H9 (cell line): ENCODE measurements around the gene UBE4B. TPM values are rescaled to one million over a fixed set of nuclear protein-coding genes. Genes with fewer than 3 reads are reported as not detected.

Experiments used
- DNase-seq: peaks from one replicate; pipeline ENCODE4 v3.0.0-alpha.2; 2017
- H2AFZ ChIP-seq: one replicate; pipeline ENCODE4 v1.6.1; 2013; ENCODE audit warnings: mild to moderate bottlenecking, low read length, control low read depth, moderate library complexity
- H2AK5ac ChIP-seq: 2 replicates; pipeline ENCODE4 v1.6.1; 2013; ENCODE audit warnings: low read length, control low read depth, mixed read lengths; ENCODE audit not compliant: insufficient read length
- H2BK120ac ChIP-seq: one replicate; pipeline ENCODE4 v1.6.1; 2013; ENCODE audit warnings: low read depth, mild to moderate bottlenecking, low read length, control low read depth, inconsistent platforms; ENCODE audit not compliant: poor library complexity, severe bottlenecking
- H2BK12ac ChIP-seq: 2 replicates; pipeline ENCODE4 v1.6.1; 2013; ENCODE audit warnings: low read length, control low read depth, mixed read lengths, low read depth; ENCODE audit not compliant: insufficient read length
- H2BK15ac ChIP-seq: 2 replicates; pipeline ENCODE4 v1.6.1; 2013; ENCODE audit warnings: low read depth, low read length, control low read depth
- H2BK20ac ChIP-seq: one replicate; pipeline ENCODE4 v1.6.1; 2013; ENCODE audit warnings: low read depth, mild to moderate bottlenecking, low read length, control low read depth, inconsistent platforms; ENCODE audit not compliant: poor library complexity, severe bottlenecking
- H2BK5ac ChIP-seq: 2 replicates; pipeline ENCODE4 v1.6.1; 2013; ENCODE audit warnings: low read length, control low read depth, mixed read lengths; ENCODE audit not compliant: insufficient read length
- H3K14ac ChIP-seq: 2 replicates; pipeline ENCODE4 v1.6.1; 2013; ENCODE audit warnings: low read length, control low read depth; ENCODE audit not compliant: insufficient read depth
- H3K18ac ChIP-seq: 2 replicates; pipeline ENCODE4 v1.6.1; 2013; ENCODE audit warnings: low read depth, mild to moderate bottlenecking, mixed read lengths, low read length, control low read depth; ENCODE audit not compliant: insufficient read length
- H3K23ac ChIP-seq: 2 replicates; pipeline ENCODE4 v1.6.1; 2013; ENCODE audit warnings: low read length, control low read depth, mixed read lengths, low read depth; ENCODE audit not compliant: insufficient read length
- H3K23me2 ChIP-seq: 2 replicates; pipeline ENCODE4 v1.6.1; 2013; ENCODE audit warnings: low read depth, mild to moderate bottlenecking, mixed read lengths, low read length, control low read depth; ENCODE audit not compliant: insufficient read length, poor library complexity, severe bottlenecking
- H3K27ac ChIP-seq: 2 replicates; pipeline ENCODE4 v1.5.1; 2013; ENCODE audit warnings: low read length, control low read depth, mixed read lengths, low read depth; ENCODE audit not compliant: insufficient read length
- H3K27me3 ChIP-seq: 2 replicates; pipeline ENCODE4 v1.6.1; 2013; ENCODE audit warnings: low read length, control low read depth, inconsistent platforms; ENCODE audit not compliant: insufficient read depth
- H3K4ac ChIP-seq: 2 replicates; pipeline ENCODE4 v1.6.1; 2013; ENCODE audit warnings: low read depth, mild to moderate bottlenecking, control low read depth, inconsistent platforms, low read length, moderate library complexity
- H3K4me1 ChIP-seq: 2 replicates; pipeline ENCODE4 v1.6.1; 2013; ENCODE audit warnings: low read length, control low read depth, inconsistent platforms; ENCODE audit not compliant: insufficient read depth
- H3K4me2 ChIP-seq: 2 replicates; pipeline ENCODE4 v1.6.1; 2013; ENCODE audit warnings: low read length, control low read depth, mixed read lengths; ENCODE audit not compliant: insufficient read length, insufficient read depth
- H3K56ac ChIP-seq: 2 replicates; pipeline ENCODE4 v1.6.1; 2013; ENCODE audit warnings: low read depth, mild to moderate bottlenecking, mixed read lengths, low read length, control low read depth; ENCODE audit not compliant: insufficient read length
- H3K79me1 ChIP-seq: 2 replicates; pipeline ENCODE4 v1.6.1; 2013; ENCODE audit warnings: low read depth, mild to moderate bottlenecking, moderate library complexity, low read length, control low read depth, inconsistent platforms; ENCODE audit not compliant: insufficient read depth, poor library complexity, severe bottlenecking
- H3K79me2 ChIP-seq: 2 replicates; pipeline ENCODE4 v1.6.1; 2013; ENCODE audit warnings: low read length, control low read depth, inconsistent platforms; ENCODE audit not compliant: insufficient read depth
- H3K9ac ChIP-seq: 2 replicates; pipeline ENCODE4 v1.6.1; 2013; ENCODE audit warnings: low read length, control low read depth, mixed read lengths; ENCODE audit not compliant: insufficient read length; ENCODE audit errors: extremely low read depth
- H3K9me3 ChIP-seq: one replicate; pipeline ENCODE4 v1.6.1; 2013; ENCODE audit warnings: low read depth, low read length, inconsistent platforms; ENCODE audit not compliant: control insufficient read depth
- H3T11ph ChIP-seq: one replicate; pipeline ENCODE4 v1.6.1; 2013; ENCODE audit warnings: mild to moderate bottlenecking, low read length, control low read depth, inconsistent platforms
- H4K20me1 ChIP-seq: one replicate; pipeline ENCODE4 v1.6.1; 2013; ENCODE audit not compliant: control insufficient read depth, insufficient read length, insufficient read depth
- H4K5ac ChIP-seq: 2 replicates; pipeline ENCODE4 v1.6.1; 2013; ENCODE audit warnings: low read depth, mild to moderate bottlenecking, mixed read lengths, low read length, control low read depth; ENCODE audit not compliant: insufficient read length
- H4K8ac ChIP-seq: replicated peaks from 2 replicates; pipeline ENCODE4 v1.6.1; 2013; ENCODE audit warnings: low read length, control low read depth, mixed read lengths, low read depth; ENCODE audit not compliant: insufficient read length
- H4K91ac ChIP-seq: 2 replicates; pipeline ENCODE4 v1.6.1; 2013; ENCODE audit warnings: low read depth, mild to moderate bottlenecking, moderate library complexity, mixed read lengths, low read length, control low read depth; ENCODE audit not compliant: insufficient read length
- H3K27ac Mint-ChIP-seq, 3 experiments: 2 replicates in 2 of 3; 3 replicates in 1 of 3; pipeline ENCODE4 v1.8.0; 2020 to 2021; ENCODE audit warnings: mixed read lengths in 3 of 3, mild to moderate bottlenecking in 1 of 3, moderate library complexity in 1 of 3
- H3K27me3 Mint-ChIP-seq: 2 replicates; pipeline ENCODE4 v1.8.0; 2021; ENCODE audit warnings: low read depth, mild to moderate bottlenecking, moderate library complexity, mixed read lengths
- H3K36me3 Mint-ChIP-seq, 3 experiments: 2 replicates in 2 of 3; 3 replicates in 1 of 3; pipeline ENCODE4 v1.8.0; 2020 to 2021; ENCODE audit warnings: low read depth in 3 of 3, mixed read lengths in 3 of 3; ENCODE audit not compliant: insufficient read depth in 1 of 3
- H3K4me1 Mint-ChIP-seq, 2 experiments: 2 replicates each; pipeline ENCODE4 v1.8.0; 2020; ENCODE audit warnings: mixed read lengths in 2 of 2
- H3K4me3 Mint-ChIP-seq, 2 experiments: 2 replicates in 1 of 2; 3 replicates in 1 of 2; pipeline ENCODE4 v1.8.0; 2020 to 2021; ENCODE audit warnings: mild to moderate bottlenecking in 2 of 2, mixed read lengths in 2 of 2, moderate library complexity in 1 of 2
- H3K9me3 Mint-ChIP-seq, 2 experiments: 2 replicates in 1 of 2; 3 replicates in 1 of 2; pipeline ENCODE4 v1.8.0; 2020; ENCODE audit warnings: mild to moderate bottlenecking in 2 of 2, mixed read lengths in 2 of 2, moderate library complexity in 1 of 2
- CTCF ChIP-seq: fragments of 200-600 bp; sonication (generic); conservative IDR thresholded peaks from 3 replicates; pipeline ENCODE4 v1.8.0; 2021; ENCODE audit warnings: antibody characterized with exemption, mild to moderate bottlenecking
- WGBS: extraction: QIAGEN DNeasy Blood & Tissue Kit; methylation state at CpG from one replicate; pipeline ENCODE4 v1.1.7; 2013; ENCODE audit warnings: missing lambda C conversion rate, low lambda C conversion rate, mixed read lengths; ENCODE audit not compliant: insufficient read length; ENCODE audit errors: extremely low coverage; 5-methylcytosine and 5-hydroxymethylcytosine counted together
- total RNA-seq: library from RNA; stranded (reverse); gene quantifications from 2 replicates; pipeline ENCODE4 v1.2.1, GENCODE V29; 2021

The UBE4B gene
- total RNA-seq, 1 experiment from 2014 or later, result 67.6 TPM

DNA sequence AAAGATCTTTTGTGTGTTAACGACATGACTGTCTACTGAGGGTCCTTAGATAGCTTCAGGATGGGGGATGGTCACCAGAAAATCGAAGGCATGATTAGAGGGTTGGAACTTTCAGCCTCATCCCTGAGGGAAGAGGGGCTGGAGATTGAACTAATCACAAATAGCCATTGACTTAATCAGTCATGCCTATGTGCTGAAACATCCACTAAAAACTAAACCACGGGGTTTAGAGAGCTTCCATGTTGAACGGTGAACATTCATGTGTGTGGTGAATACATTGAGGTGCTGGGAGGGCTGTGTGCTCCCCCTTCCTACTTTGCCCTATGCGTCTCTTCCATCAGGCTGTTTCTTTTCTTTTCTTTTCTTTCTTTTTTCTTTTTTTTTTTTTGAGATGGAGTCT, 18.7 kb upstream of the UBE4B start:
- no peak for TF ChIP-seq CTCF
- H3K56ac ChIP-seq, result no peak overlapping the region
- no peak overlapping the region for H3K9ac ChIP-seq
- no peak overlapping the region for H2BK15ac ChIP-seq
- H2AFZ ChIP-seq, result no peak overlapping the region
- H3K9me3 ChIP-seq, result no peaks in the 10 kb centered on the region
- no peaks in the 10 kb centered on the region for H3K4me1 ChIP-seq
- peaks cover 3% of the 10 kb centered on the region for H3K23me2 ChIP-seq
- H2BK20ac ChIP-seq, result no peak overlapping the region
- H4K91ac ChIP-seq, result no peak overlapping the region
- Mint-ChIP-seq H3K36me3 (no peaks in the 10 kb centered on the region), H3K9me3 (no peaks in the 10 kb centered on the region), H3K4me1 (no peaks in the 10 kb centered on the region), H3K4me3 (no peak overlapping the region), H3K27ac (no peak overlapping the region; a peak in 1 of 7 replicates), H3K27me3 (peaks cover 3% of the 10 kb centered on the region; the same call in 1 of the 2 replicates)
- H4K8ac ChIP-seq, result no peak overlapping the region
- no peak overlapping the region for H3K4me2 ChIP-seq
- no peaks in the 10 kb centered on the region for H3K79me1 ChIP-seq
- H3T11ph ChIP-seq, result no peak overlapping the region
- no peak overlapping the region for H2AK5ac ChIP-seq
- H3K18ac ChIP-seq, result no peak overlapping the region
- no peak overlapping the region for H3K23ac ChIP-seq
- H4K5ac ChIP-seq, result no peak overlapping the region
- no peak overlapping the region for H3K14ac ChIP-seq
- no peak overlapping the region for H2BK12ac ChIP-seq
- WGBS, result no CpG with 5 or more reads among the region's 5 CpGs
- H2BK5ac ChIP-seq, result no peak overlapping the region
- no peaks in the 10 kb centered on the region for H3K79me2 ChIP-seq
- no peaks in the 10 kb centered on the region for H3K27me3 ChIP-seq
- no peak overlapping the region for H3K27ac ChIP-seq
- no peak for DNase-seq
- H3K4ac ChIP-seq, result no peak overlapping the region
- H2BK120ac ChIP-seq, result no peak overlapping the region
- no peaks in the 10 kb centered on the region for H4K20me1 ChIP-seq
